GM23338 (cell line): ENCODE results near the gene DCHS1.

Source experiments
- CREB1 ChIP-seq: fragments of 250-450 bp; sonication (Bioruptor Pico); IDR thresholded peaks from 2 replicates; pipeline ENCODE4 v1.5.0; 2020; ENCODE audit warnings: low read depth, mild to moderate bottlenecking, moderate library complexity
- EZH2 ChIP-seq: fragments of 200-600 bp; sonication (generic); IDR thresholded peaks from one replicate; pipeline ENCODE4 v1.8.0; 2017; ENCODE audit warnings: antibody characterized with exemption, mild to moderate bottlenecking, low read depth; ENCODE audit not compliant: unreplicated experiment
- EZH2phosphoT487 ChIP-seq: fragments of 200-600 bp; sonication (generic); IDR thresholded peaks from one replicate; pipeline ENCODE4 v1.8.1; 2018; ENCODE audit warnings: antibody characterized with exemption; ENCODE audit not compliant: unreplicated experiment
- JUNB ChIP-seq: IDR thresholded peaks from one replicate; pipeline ENCODE4 v1.6.1; 2016; ENCODE audit warnings: antibody characterized with exemption; ENCODE audit not compliant: unreplicated experiment
- POLR2AphosphoS5 ChIP-seq: IDR thresholded peaks from 2 replicates; pipeline ENCODE4 v1.6.1; 2016; ENCODE audit warnings: antibody characterized with exemption, low read depth
- ZNF114 ChIP-seq: fragments of 250-450 bp; sonication (Bioruptor Pico); IDR thresholded peaks from 2 replicates; pipeline ENCODE4 v1.5.0; 2020; ENCODE audit warnings: mild to moderate bottlenecking, moderate library complexity
- ZNF331 ChIP-seq: fragments of 250-450 bp; sonication (Bioruptor Pico); IDR thresholded peaks from 2 replicates; pipeline ENCODE4 v1.5.0; 2020; ENCODE audit warnings: low read depth, mild to moderate bottlenecking, moderate library complexity
- TF ChIP-seq, protein P1 (sequence below), 2 experiments: fragments of 200-600 bp in 1 of 2; sonication (generic) in 1 of 2; conservative IDR thresholded peaks; 2 replicates each; pipeline versions ENCODE4 v1.5.1 to v1.6.1; 2016 to 2017; ENCODE audit warnings: antibody characterized with exemption in 2 of 2, low read depth in 2 of 2, mild to moderate bottlenecking in 2 of 2, moderate library complexity in 1 of 2
- TF ChIP-seq, protein P2 (sequence below): IDR thresholded peaks from one replicate; pipeline ENCODE4 v1.6.1; 2018; ENCODE audit warnings: antibody characterized with exemption; ENCODE audit not compliant: unreplicated experiment
- TF ChIP-seq, protein P3 (sequence below): fragments of 250-450 bp; sonication (Bioruptor Pico); IDR thresholded peaks from 2 replicates; pipeline ENCODE4 v1.5.0; 2020; ENCODE audit warnings: mild to moderate bottlenecking, moderate library complexity
- TF ChIP-seq, protein P4 (sequence below): IDR thresholded peaks from 2 replicates; pipeline ENCODE4 v1.6.1; 2016; ENCODE audit warnings: antibody characterized with exemption

DNA sequence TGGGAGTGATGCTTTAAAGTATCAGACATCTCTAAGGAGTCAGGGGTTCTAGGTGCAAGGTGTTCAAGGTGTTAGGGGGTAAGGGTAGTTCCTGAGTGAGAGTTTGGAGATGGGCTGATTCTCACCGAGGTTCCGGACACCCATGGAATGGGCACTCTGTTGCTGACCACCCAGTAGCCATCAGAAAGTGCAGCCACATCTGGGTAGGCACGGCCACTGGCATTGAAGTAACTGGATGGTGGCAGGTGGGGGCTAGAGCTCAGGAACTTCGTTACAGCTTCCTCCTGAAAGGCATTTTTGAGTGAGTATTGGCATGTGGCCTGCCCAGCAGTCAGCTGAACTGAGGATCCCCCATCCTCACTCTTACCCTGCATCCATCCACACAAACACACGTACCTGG is 40.6 kb downstream of the DCHS1 start:
- TF ChIP-seq, protein P1, sequence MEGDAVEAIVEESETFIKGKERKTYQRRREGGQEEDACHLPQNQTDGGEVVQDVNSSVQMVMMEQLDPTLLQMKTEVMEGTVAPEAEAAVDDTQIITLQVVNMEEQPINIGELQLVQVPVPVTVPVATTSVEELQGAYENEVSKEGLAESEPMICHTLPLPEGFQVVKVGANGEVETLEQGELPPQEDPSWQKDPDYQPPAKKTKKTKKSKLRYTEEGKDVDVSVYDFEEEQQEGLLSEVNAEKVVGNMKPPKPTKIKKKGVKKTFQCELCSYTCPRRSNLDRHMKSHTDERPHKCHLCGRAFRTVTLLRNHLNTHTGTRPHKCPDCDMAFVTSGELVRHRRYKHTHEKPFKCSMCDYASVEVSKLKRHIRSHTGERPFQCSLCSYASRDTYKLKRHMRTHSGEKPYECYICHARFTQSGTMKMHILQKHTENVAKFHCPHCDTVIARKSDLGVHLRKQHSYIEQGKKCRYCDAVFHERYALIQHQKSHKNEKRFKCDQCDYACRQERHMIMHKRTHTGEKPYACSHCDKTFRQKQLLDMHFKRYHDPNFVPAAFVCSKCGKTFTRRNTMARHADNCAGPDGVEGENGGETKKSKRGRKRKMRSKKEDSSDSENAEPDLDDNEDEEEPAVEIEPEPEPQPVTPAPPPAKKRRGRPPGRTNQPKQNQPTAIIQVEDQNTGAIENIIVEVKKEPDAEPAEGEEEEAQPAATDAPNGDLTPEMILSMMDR (conservative IDR thresholded peaks at IDR 0.05; ENCODE audit: low read depth in 2 of 2): no peak
- TF ChIP-seq CREB1: no peak
- TF ChIP-seq EZH2: no peak
- TF ChIP-seq JUNB: no peak
- TF ChIP-seq POLR2AphosphoS5: no peak
- TF ChIP-seq, protein P2, sequence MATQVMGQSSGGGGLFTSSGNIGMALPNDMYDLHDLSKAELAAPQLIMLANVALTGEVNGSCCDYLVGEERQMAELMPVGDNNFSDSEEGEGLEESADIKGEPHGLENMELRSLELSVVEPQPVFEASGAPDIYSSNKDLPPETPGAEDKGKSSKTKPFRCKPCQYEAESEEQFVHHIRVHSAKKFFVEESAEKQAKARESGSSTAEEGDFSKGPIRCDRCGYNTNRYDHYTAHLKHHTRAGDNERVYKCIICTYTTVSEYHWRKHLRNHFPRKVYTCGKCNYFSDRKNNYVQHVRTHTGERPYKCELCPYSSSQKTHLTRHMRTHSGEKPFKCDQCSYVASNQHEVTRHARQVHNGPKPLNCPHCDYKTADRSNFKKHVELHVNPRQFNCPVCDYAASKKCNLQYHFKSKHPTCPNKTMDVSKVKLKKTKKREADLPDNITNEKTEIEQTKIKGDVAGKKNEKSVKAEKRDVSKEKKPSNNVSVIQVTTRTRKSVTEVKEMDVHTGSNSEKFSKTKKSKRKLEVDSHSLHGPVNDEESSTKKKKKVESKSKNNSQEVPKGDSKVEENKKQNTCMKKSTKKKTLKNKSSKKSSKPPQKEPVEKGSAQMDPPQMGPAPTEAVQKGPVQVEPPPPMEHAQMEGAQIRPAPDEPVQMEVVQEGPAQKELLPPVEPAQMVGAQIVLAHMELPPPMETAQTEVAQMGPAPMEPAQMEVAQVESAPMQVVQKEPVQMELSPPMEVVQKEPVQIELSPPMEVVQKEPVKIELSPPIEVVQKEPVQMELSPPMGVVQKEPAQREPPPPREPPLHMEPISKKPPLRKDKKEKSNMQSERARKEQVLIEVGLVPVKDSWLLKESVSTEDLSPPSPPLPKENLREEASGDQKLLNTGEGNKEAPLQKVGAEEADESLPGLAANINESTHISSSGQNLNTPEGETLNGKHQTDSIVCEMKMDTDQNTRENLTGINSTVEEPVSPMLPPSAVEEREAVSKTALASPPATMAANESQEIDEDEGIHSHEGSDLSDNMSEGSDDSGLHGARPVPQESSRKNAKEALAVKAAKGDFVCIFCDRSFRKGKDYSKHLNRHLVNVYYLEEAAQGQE: no peak
- no peak for TF ChIP-seq EZH2phosphoT487
- TF ChIP-seq, protein P3, sequence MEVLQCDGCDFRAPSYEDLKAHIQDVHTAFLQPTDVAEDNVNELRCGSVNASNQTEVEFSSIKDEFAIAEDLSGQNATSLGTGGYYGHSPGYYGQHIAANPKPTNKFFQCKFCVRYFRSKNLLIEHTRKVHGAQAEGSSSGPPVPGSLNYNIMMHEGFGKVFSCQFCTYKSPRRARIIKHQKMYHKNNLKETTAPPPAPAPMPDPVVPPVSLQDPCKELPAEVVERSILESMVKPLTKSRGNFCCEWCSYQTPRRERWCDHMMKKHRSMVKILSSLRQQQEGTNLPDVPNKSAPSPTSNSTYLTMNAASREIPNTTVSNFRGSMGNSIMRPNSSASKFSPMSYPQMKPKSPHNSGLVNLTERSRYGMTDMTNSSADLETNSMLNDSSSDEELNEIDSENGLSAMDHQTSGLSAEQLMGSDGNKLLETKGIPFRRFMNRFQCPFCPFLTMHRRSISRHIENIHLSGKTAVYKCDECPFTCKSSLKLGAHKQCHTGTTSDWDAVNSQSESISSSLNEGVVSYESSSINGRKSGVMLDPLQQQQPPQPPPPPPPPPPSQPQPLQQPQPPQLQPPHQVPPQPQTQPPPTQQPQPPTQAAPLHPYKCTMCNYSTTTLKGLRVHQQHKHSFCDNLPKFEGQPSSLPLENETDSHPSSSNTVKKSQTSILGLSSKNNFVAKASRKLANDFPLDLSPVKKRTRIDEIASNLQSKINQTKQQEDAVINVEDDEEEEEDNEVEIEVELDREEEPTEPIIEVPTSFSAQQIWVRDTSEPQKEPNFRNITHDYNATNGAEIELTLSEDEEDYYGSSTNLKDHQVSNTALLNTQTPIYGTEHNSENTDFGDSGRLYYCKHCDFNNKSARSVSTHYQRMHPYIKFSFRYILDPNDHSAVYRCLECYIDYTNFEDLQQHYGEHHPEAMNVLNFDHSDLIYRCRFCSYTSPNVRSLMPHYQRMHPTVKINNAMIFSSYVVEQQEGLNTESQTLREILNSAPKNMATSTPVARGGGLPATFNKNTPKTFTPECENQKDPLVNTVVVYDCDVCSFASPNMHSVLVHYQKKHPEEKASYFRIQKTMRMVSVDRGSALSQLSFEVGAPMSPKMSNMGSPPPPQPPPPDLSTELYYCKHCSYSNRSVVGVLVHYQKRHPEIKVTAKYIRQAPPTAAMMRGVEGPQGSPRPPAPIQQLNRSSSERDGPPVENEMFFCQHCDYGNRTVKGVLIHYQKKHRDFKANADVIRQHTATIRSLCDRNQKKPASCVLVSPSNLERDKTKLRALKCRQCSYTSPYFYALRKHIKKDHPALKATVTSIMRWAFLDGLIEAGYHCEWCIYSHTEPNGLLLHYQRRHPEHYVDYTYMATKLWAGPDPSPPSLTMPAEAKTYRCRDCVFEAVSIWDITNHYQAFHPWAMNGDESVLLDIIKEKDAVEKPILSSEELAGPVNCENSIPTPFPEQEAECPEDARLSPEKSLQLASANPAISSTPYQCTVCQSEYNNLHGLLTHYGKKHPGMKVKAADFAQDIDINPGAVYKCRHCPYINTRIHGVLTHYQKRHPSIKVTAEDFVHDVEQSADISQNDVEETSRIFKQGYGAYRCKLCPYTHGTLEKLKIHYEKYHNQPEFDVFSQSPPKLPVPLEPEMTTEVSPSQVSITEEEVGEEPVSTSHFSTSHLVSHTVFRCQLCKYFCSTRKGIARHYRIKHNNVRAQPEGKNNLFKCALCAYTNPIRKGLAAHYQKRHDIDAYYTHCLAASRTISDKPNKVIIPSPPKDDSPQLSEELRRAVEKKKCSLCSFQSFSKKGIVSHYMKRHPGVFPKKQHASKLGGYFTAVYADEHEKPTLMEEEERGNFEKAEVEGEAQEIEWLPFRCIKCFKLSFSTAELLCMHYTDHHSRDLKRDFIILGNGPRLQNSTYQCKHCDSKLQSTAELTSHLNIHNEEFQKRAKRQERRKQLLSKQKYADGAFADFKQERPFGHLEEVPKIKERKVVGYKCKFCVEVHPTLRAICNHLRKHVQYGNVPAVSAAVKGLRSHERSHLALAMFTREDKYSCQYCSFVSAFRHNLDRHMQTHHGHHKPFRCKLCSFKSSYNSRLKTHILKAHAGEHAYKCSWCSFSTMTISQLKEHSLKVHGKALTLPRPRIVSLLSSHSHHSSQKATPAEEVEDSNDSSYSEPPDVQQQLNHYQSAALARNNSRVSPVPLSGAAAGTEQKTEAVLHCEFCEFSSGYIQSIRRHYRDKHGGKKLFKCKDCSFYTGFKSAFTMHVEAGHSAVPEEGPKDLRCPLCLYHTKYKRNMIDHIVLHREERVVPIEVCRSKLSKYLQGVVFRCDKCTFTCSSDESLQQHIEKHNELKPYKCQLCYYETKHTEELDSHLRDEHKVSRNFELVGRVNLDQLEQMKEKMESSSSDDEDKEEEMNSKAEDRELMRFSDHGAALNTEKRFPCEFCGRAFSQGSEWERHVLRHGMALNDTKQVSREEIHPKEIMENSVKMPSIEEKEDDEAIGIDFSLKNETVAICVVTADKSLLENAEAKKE (CRISPR knock-in tag): no peak
- no peak for TF ChIP-seq ZNF114 (CRISPR knock-in tag)
- TF ChIP-seq, protein P4, sequence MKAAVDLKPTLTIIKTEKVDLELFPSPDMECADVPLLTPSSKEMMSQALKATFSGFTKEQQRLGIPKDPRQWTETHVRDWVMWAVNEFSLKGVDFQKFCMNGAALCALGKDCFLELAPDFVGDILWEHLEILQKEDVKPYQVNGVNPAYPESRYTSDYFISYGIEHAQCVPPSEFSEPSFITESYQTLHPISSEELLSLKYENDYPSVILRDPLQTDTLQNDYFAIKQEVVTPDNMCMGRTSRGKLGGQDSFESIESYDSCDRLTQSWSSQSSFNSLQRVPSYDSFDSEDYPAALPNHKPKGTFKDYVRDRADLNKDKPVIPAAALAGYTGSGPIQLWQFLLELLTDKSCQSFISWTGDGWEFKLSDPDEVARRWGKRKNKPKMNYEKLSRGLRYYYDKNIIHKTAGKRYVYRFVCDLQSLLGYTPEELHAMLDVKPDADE: no peak
- TF ChIP-seq ZNF331 (CRISPR knock-in tag): no peak
